Spleen (tissue), 7 donors: Measurements from ENCODE around the gene PRSS21.

Experiments
- POLR2A ChIP-seq, 3 donors: fragments of 450-650 bp; IDR thresholded peaks; one replicate each; pipeline ENCODE4 v1.5.1; 2017; ENCODE audit warnings: antibody characterized with exemption in 3 of 3, mild to moderate bottlenecking in 1 of 3
- TF ChIP-seq, protein P1 (sequence below), 11 experiments: fragments of 200-600 bp in 7 of 11; fragments of 450-650 bp in 4 of 11; sonication (generic) in 4 of 11; IDR thresholded peaks in 8 of 11; conservative IDR thresholded peaks in 3 of 11; 1 replicate in 7 of 11; 2 replicates in 4 of 11; pipeline versions ENCODE4 v1.4.0 to v1.8.0; 2016 to 2021; ENCODE audit warnings: antibody characterized with exemption in 11 of 11, inconsistent platforms in 4 of 11, mild to moderate bottlenecking in 1 of 11
- donor health status: DM: no; HTN: no; CAD: no; lungs with moderate emphysema.
- donor health status: DM: no; HTN: no; CAD: no.
- donor health status: DM: no; HTN: no; CAD: no.

DNA sequence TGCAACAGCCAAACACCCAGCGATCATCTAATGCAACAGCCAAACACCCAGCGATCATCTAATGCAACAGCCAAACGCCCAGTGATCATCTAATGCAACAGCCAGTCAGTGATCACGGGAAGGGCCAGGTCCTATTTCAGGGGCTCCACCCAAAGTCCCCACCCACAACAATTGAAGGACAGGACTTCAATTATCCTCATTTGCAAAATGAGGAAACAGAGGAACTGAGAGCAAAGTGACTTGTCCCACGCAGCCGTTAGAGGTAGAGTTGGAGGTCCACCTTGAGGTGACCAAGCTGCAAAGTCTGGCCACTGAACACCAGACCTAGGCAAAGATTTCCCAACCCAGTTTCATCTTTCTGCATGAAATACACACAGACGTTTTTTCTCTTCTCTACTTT, 16.7 kb downstream of the PRSS21 start:
- TF ChIP-seq, protein P1, sequence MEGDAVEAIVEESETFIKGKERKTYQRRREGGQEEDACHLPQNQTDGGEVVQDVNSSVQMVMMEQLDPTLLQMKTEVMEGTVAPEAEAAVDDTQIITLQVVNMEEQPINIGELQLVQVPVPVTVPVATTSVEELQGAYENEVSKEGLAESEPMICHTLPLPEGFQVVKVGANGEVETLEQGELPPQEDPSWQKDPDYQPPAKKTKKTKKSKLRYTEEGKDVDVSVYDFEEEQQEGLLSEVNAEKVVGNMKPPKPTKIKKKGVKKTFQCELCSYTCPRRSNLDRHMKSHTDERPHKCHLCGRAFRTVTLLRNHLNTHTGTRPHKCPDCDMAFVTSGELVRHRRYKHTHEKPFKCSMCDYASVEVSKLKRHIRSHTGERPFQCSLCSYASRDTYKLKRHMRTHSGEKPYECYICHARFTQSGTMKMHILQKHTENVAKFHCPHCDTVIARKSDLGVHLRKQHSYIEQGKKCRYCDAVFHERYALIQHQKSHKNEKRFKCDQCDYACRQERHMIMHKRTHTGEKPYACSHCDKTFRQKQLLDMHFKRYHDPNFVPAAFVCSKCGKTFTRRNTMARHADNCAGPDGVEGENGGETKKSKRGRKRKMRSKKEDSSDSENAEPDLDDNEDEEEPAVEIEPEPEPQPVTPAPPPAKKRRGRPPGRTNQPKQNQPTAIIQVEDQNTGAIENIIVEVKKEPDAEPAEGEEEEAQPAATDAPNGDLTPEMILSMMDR (IDR thresholded peaks at IDR 0.05 in 8 of 11, conservative IDR thresholded peaks at IDR 0.05 in 3 of 11), result no peak
- TF ChIP-seq POLR2A (IDR thresholded peaks at IDR 0.05), result no peak
